ENCODE measurements around the gene LRR1. TPM values are rescaled to one million over a fixed set of nuclear protein-coding genes. Genes with fewer than 3 reads are reported as not detected.

LRR1 gene
- total RNA-seq, 1 experiment from 2014 or later = 19.0 TPM

GRCh38 chr14:49549881-49550280 is 48.9 kb upstream of the LRR1 start:
- Histone ChIP-seq H3K4me1 (replicated peaks; ENCODE audit: insufficient read depth) (peaks cover 22% of the 10 kb centered on the region), H3K36me3 (ENCODE audit: low read depth) (no peaks in the 10 kb centered on the region), H3K9me3 (ENCODE audit: insufficient read depth, low read depth) (no peaks in the 10 kb centered on the region), H2AFZ (no peak overlapping the region), H3K27ac (peak overlapping the region; percentile 28; the same call in 1 of the 2 replicates), H3F3A (ENCODE audit: insufficient read depth, low read depth) (0 out of 2 replicates have a peak, but pooled peaks cover 5% of the 10 kb centered on the region), H3K4me2 (no peak overlapping the region), H3K4me3 (no peak overlapping the region), H3K27me3 (ENCODE audit: insufficient read depth, low read depth) (no peaks in the 10 kb centered on the region), H4K20me1 (ENCODE audit: insufficient read depth) (no peaks in the 10 kb centered on the region), H3K79me2 (ENCODE audit: low read depth) (no peaks in the 10 kb centered on the region), H3K9me2 (ENCODE audit: insufficient read depth) (no peaks in the 10 kb centered on the region)
- no TSS peak for BruUV-seq (replicated peaks)
- TF ChIP-seq, protein P1, sequence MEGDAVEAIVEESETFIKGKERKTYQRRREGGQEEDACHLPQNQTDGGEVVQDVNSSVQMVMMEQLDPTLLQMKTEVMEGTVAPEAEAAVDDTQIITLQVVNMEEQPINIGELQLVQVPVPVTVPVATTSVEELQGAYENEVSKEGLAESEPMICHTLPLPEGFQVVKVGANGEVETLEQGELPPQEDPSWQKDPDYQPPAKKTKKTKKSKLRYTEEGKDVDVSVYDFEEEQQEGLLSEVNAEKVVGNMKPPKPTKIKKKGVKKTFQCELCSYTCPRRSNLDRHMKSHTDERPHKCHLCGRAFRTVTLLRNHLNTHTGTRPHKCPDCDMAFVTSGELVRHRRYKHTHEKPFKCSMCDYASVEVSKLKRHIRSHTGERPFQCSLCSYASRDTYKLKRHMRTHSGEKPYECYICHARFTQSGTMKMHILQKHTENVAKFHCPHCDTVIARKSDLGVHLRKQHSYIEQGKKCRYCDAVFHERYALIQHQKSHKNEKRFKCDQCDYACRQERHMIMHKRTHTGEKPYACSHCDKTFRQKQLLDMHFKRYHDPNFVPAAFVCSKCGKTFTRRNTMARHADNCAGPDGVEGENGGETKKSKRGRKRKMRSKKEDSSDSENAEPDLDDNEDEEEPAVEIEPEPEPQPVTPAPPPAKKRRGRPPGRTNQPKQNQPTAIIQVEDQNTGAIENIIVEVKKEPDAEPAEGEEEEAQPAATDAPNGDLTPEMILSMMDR (conservative IDR thresholded peaks at IDR 0.05) = no peak
- no peak for TF ChIP-seq EZH2 (IDR thresholded peaks at IDR 0.05; ENCODE audit: low read depth)
- intact Hi-C loops (cut with micrococcal nuclease; ENCODE audit: unreplicated experiment) = loop anchor here (2.0 kb wide), 1 partner anchor 87 kb away; no protein-coding TSS in a partner anchor
- DNase-seq = peak; percentile 4 to 77
- POLR2A ChIA-PET (ENCODE audit: unreplicated experiment) = interaction anchor here (0.6 to 0.7 kb wide), 2 partner anchors 118 to 443 kb away, joined by 6 to 7 read pairs; no protein-coding TSS in a partner anchor
- CTCF ChIA-PET = interaction anchor here (0.5 to 2.2 kb wide), 5 partner anchors 45 to 1197 kb away, joined by 3 to 41 read pairs (median 7); no protein-coding TSS in a partner anchor

GRCh38 chr14:49550286-49551184 is 48.2 kb upstream of the LRR1 start:
- no TSS peak for BruUV-seq (replicated peaks)
- no peak overlapping the region for H3K4me2 ChIP-seq
- H3K79me2 ChIP-seq (ENCODE audit: low read depth) = no peaks in the 10 kb centered on the region
- H4K20me1 ChIP-seq (ENCODE audit: insufficient read depth) = no peaks in the 10 kb centered on the region
- no peak overlapping the region for H2AFZ ChIP-seq
- no peak overlapping the region for H3K4me3 ChIP-seq
- ChIA-PET CTCF (interaction anchor here (0.5 to 2.2 kb wide), 7 partner anchors 47 to 1197 kb away, joined by 3 to 41 read pairs (median 7); no protein-coding TSS in a partner anchor), POLR2A (ENCODE audit: unreplicated experiment) (interaction anchor here (0.7 to 0.9 kb wide), 3 partner anchors 52 to 444 kb away, joined by 5 to 8 read pairs (median 6); no protein-coding TSS in a partner anchor)
- no peaks in the 10 kb centered on the region for H3K27me3 ChIP-seq (ENCODE audit: insufficient read depth, low read depth)
- DNase-seq = peak in 1 of 2 experiments; percentile 54
- no peaks in the 10 kb centered on the region for H3K9me2 ChIP-seq (ENCODE audit: insufficient read depth)
- H3K9me3 ChIP-seq (ENCODE audit: insufficient read depth, low read depth) = no peaks in the 10 kb centered on the region
- H3F3A ChIP-seq (ENCODE audit: insufficient read depth, low read depth) = no peaks in the 10 kb centered on the region
- intact Hi-C loops (cut with micrococcal nuclease; ENCODE audit: unreplicated experiment) = loop anchor here (2.0 kb wide), 1 partner anchor 88 kb away; no protein-coding TSS in a partner anchor
- H3K27ac ChIP-seq = peak overlapping the region; percentile 28; the same call in 1 of the 2 replicates
- no peaks in the 10 kb centered on the region for H3K36me3 ChIP-seq (ENCODE audit: low read depth)
- peaks cover 22% of the 10 kb centered on the region for H3K4me1 ChIP-seq (replicated peaks; ENCODE audit: insufficient read depth)
- TF ChIP-seq EZH2 (IDR thresholded peaks at IDR 0.05; ENCODE audit: low read depth) = no peak
- TF ChIP-seq, protein P1 (conservative IDR thresholded peaks at IDR 0.05) = peak; percentile 73

- no peaks in the 10 kb centered on the region for H4K20me1 ChIP-seq (ENCODE audit: insufficient read depth)
- H3K9me3 ChIP-seq (ENCODE audit: insufficient read depth, low read depth) = no peaks in the 10 kb centered on the region
- H3K79me2 ChIP-seq (ENCODE audit: low read depth) = no peaks in the 10 kb centered on the region
- no peak overlapping the region for H3K4me2 ChIP-seq
- no peaks in the 10 kb centered on the region for H3K9me2 ChIP-seq (ENCODE audit: insufficient read depth)
- CTCF ChIA-PET = interaction anchor here (1.4 kb wide), 1 partner anchor 81 kb away, joined by 3 read pairs; no protein-coding TSS in a partner anchor
- no peaks in the 10 kb centered on the region for H3K36me3 ChIP-seq (ENCODE audit: low read depth)
- no TSS peak for BruUV-seq (replicated peaks)
- TF ChIP-seq, protein P1 (conservative IDR thresholded peaks at IDR 0.05) = no peak
- TF ChIP-seq EZH2 (IDR thresholded peaks at IDR 0.05; ENCODE audit: low read depth) = no peak
- no peaks in the 10 kb centered on the region for H3F3A ChIP-seq (ENCODE audit: insufficient read depth, low read depth)
- no peaks in the 10 kb centered on the region for H3K27me3 ChIP-seq (ENCODE audit: insufficient read depth, low read depth)
- intact Hi-C loops (cut with micrococcal nuclease; ENCODE audit: unreplicated experiment) = loop anchor here (2.0 kb wide), 1 partner anchor 89 kb away; no protein-coding TSS in a partner anchor
- DNase-seq = no peak
- no peak overlapping the region for H3K4me3 ChIP-seq
- no peak overlapping the region for H3K27ac ChIP-seq
- H3K4me1 ChIP-seq (replicated peaks; ENCODE audit: insufficient read depth) = peaks cover 22% of the 10 kb centered on the region
- no peak overlapping the region for H2AFZ ChIP-seq
- POLR2A ChIA-PET (ENCODE audit: unreplicated experiment) = interaction anchor here (0.6 kb wide), 1 partner anchor 49 kb away, joined by 6 read pairs; no protein-coding TSS in a partner anchor
These were observed 47.2 kb upstream of the LRR1 start for GRCh38 chr14:49551569-49551968.

Measured in PC-9 (cell line).